GM23338 (cell line): ENCODE data around the gene VAPA. TPM values are rescaled to one million over a fixed set of nuclear protein-coding genes. Genes with fewer than 3 reads are reported as not detected.

Experiments
- ATAC-seq: fragments of 200-7000 bp; cut with Tn5 transposase; 3 replicates; pipeline ENCODE4 v1.9.1; 2020
- DNase-seq: peaks from one replicate; pipeline ENCODE4 v3.0.0-alpha.2; 2015; ENCODE audit warnings: low spot score
- H2AFZ ChIP-seq: fragments of 200-600 bp; sonication (generic); 2 replicates; pipeline ENCODE4 v1.8.0; 2016; ENCODE audit warnings: antibody characterized with exemption, mild to moderate bottlenecking, moderate library complexity
- H3F3A ChIP-seq: fragments of 200-600 bp; sonication (generic); replicated peaks from 2 replicates; pipeline ENCODE4 v1.8.0; 2017; ENCODE audit warnings: antibody characterized with exemption, mixed run types, low read depth
- H3K27ac ChIP-seq: fragments of 200-600 bp; sonication (generic); 2 replicates; pipeline ENCODE4 v1.6.1; 2016; ENCODE audit warnings: low read depth
- H3K27me3 ChIP-seq: fragments of 200-600 bp; sonication (generic); 2 replicates; pipeline ENCODE4 v1.8.0; 2016; ENCODE audit warnings: mild to moderate bottlenecking, mixed run types, moderate library complexity; ENCODE audit not compliant: insufficient read depth
- H3K36me3 ChIP-seq: fragments of 200-600 bp; sonication (generic); 2 replicates; pipeline ENCODE4 v1.8.0; 2016; ENCODE audit warnings: mild to moderate bottlenecking; ENCODE audit not compliant: insufficient read depth
- H3K4me1 ChIP-seq: fragments of 200-600 bp; sonication (generic); 2 replicates; pipeline ENCODE4 v1.8.0; 2016; ENCODE audit warnings: mild to moderate bottlenecking, moderate library complexity; ENCODE audit not compliant: insufficient read depth
- H3K4me2 ChIP-seq: fragments of 200-600 bp; sonication (generic); 2 replicates; pipeline ENCODE4 v1.7.1; 2017; ENCODE audit warnings: mixed run types
- H3K4me3 ChIP-seq: fragments of 200-600 bp; sonication (generic); 2 replicates; pipeline ENCODE4 v1.6.1; 2016; ENCODE audit warnings: mixed run types
- H3K79me2 ChIP-seq: fragments of 200-600 bp; sonication (generic); replicated peaks from 2 replicates; pipeline ENCODE4 v1.8.0; 2017; ENCODE audit warnings: mild to moderate bottlenecking; ENCODE audit not compliant: insufficient read depth
- H3K9me2 ChIP-seq: fragments of 200-600 bp; sonication (generic); 2 replicates; pipeline ENCODE4 v1.8.0; 2017; ENCODE audit not compliant: insufficient read depth
- H4K20me1 ChIP-seq: fragments of 200-600 bp; sonication (generic); replicated peaks from 2 replicates; pipeline ENCODE4 v1.8.0; 2017; ENCODE audit warnings: mild to moderate bottlenecking; ENCODE audit not compliant: insufficient read depth
- H3K27ac Mint-ChIP-seq: 2 replicates; pipeline ENCODE4 v1.8.0; 2020; ENCODE audit warnings: inconsistent platforms, mild to moderate bottlenecking, moderate library complexity, mixed read lengths
- H3K27me3 Mint-ChIP-seq: 3 replicates; pipeline ENCODE4 v1.8.0; 2022; ENCODE audit warnings: low read depth, mild to moderate bottlenecking, moderate library complexity, mixed read lengths, inconsistent platforms; ENCODE audit not compliant: insufficient read depth, poor library complexity
- H3K36me3 Mint-ChIP-seq: 3 replicates; pipeline ENCODE4 v1.8.0; 2021; ENCODE audit warnings: low read depth, mild to moderate bottlenecking, inconsistent platforms, moderate library complexity, mixed read lengths
- H3K4me1 Mint-ChIP-seq: 3 replicates; pipeline ENCODE4 v1.8.0; 2020; ENCODE audit warnings: mild to moderate bottlenecking, inconsistent platforms, mixed read lengths
- H3K4me3 Mint-ChIP-seq: 3 replicates; pipeline ENCODE4 v1.8.0; 2021; ENCODE audit warnings: moderate library complexity, mild to moderate bottlenecking, inconsistent platforms, mixed read lengths
- H3K9me3 Mint-ChIP-seq: 3 replicates; pipeline ENCODE4 v1.8.0; 2020; ENCODE audit warnings: moderate library complexity, mild to moderate bottlenecking, inconsistent platforms, mixed read lengths
- CREB1 ChIP-seq: fragments of 250-450 bp; sonication (Bioruptor Pico); IDR thresholded peaks from 2 replicates; pipeline ENCODE4 v1.5.0; 2020; ENCODE audit warnings: low read depth, mild to moderate bottlenecking, moderate library complexity
- EZH2 ChIP-seq: fragments of 200-600 bp; sonication (generic); IDR thresholded peaks from one replicate; pipeline ENCODE4 v1.8.0; 2017; ENCODE audit warnings: antibody characterized with exemption, mild to moderate bottlenecking, low read depth; ENCODE audit not compliant: unreplicated experiment
- EZH2phosphoT487 ChIP-seq: fragments of 200-600 bp; sonication (generic); IDR thresholded peaks from one replicate; pipeline ENCODE4 v1.8.1; 2018; ENCODE audit warnings: antibody characterized with exemption; ENCODE audit not compliant: unreplicated experiment
- JUNB ChIP-seq: IDR thresholded peaks from one replicate; pipeline ENCODE4 v1.6.1; 2016; ENCODE audit warnings: antibody characterized with exemption; ENCODE audit not compliant: unreplicated experiment
- NANOG ChIP-seq: IDR thresholded peaks from 2 replicates; pipeline ENCODE4 v1.6.1; 2016; ENCODE audit warnings: antibody characterized with exemption, borderline replicate concordance
- POLR2AphosphoS5 ChIP-seq: IDR thresholded peaks from 2 replicates; pipeline ENCODE4 v1.6.1; 2016; ENCODE audit warnings: antibody characterized with exemption, low read depth
- STAT1 ChIP-seq: IDR thresholded peaks from one replicate; pipeline ENCODE4 v1.6.1; 2016; ENCODE audit warnings: antibody characterized with exemption; ENCODE audit not compliant: unreplicated experiment
- ZNF114 ChIP-seq: fragments of 250-450 bp; sonication (Bioruptor Pico); IDR thresholded peaks from 2 replicates; pipeline ENCODE4 v1.5.0; 2020; ENCODE audit warnings: mild to moderate bottlenecking, moderate library complexity
- ZNF331 ChIP-seq: fragments of 250-450 bp; sonication (Bioruptor Pico); IDR thresholded peaks from 2 replicates; pipeline ENCODE4 v1.5.0; 2020; ENCODE audit warnings: low read depth, mild to moderate bottlenecking, moderate library complexity
- polyA plus RNA-seq: library from polyadenylated mRNA; unstranded; fragments of >200 nt; fragmentation: Nextera tagmentation; extraction: Ambion mirVana; gene quantifications from 2 replicates; pipeline ENCODE4 v1.2.1, GENCODE V29; 2016
- total RNA-seq: library from RNA; depleted of rRNA; stranded (reverse); fragments of >200 nt; shearing (Covaris generic); gene quantifications from 2 replicates; pipeline ENCODE4 v1.2.3, GENCODE V29; 2014
- TF ChIP-seq, protein P1 (sequence below), 2 experiments: fragments of 200-600 bp in 1 of 2; sonication (generic) in 1 of 2; conservative IDR thresholded peaks; 2 replicates each; pipeline versions ENCODE4 v1.5.1 to v1.6.1; 2016 to 2017; ENCODE audit warnings: antibody characterized with exemption in 2 of 2, low read depth in 2 of 2, mild to moderate bottlenecking in 2 of 2, moderate library complexity in 1 of 2
- TF ChIP-seq, protein P2 (sequence below): fragments of 250-450 bp; sonication (Bioruptor Pico); IDR thresholded peaks from 2 replicates; pipeline ENCODE4 v1.5.0; 2020; ENCODE audit warnings: mild to moderate bottlenecking, moderate library complexity
- TF ChIP-seq, protein P3 (sequence below): IDR thresholded peaks from 2 replicates; pipeline ENCODE4 v1.6.1; 2016; ENCODE audit warnings: antibody characterized with exemption
- TF ChIP-seq, protein P4 (sequence below): IDR thresholded peaks from one replicate; pipeline ENCODE4 v1.6.1; 2018; ENCODE audit warnings: antibody characterized with exemption; ENCODE audit not compliant: unreplicated experiment

The VAPA gene
- total and polyA plus RNA-seq, 2 experiments from 2014 or later, result 162 to 178 TPM

DNA sequence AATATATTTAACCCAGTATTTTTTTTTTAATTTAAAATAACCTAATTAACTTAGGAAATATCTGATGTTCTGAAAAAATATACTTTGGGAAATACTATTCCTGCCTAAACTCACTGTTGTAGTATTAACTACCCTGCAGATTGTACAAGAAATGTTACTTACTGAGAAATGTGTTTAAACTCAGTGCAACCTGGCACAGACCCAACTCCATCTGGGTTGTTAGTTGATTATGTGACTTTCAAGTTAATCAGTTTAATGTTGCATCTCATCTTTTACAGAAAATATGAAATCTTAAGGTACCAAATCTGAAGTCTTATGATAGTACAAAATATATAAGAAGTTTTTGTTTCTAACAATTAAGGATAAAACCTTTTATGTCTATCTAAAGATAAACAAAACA, 27.3 kb downstream of the VAPA start:
- Histone ChIP-seq H3K4me3 (no peak overlapping the region), H3K79me2 (peaks cover 60% of the 10 kb centered on the region), H3F3A (no peaks in the 10 kb centered on the region), H3K9me2 (no peaks in the 10 kb centered on the region), H3K27ac (no peak overlapping the region), H3K27me3 (no peaks in the 10 kb centered on the region), H3K4me2 (no peak overlapping the region), H3K4me1 (no peaks in the 10 kb centered on the region), H2AFZ (no peak overlapping the region), H4K20me1 (peaks cover 22% of the 10 kb centered on the region), H3K36me3 (peaks cover 7% of the 10 kb centered on the region; the same call in 1 of the 2 replicates)
- Mint-ChIP-seq H3K36me3 (peaks cover 49% of the 10 kb centered on the region; the same call in 2 of the 3 replicates), H3K4me3 (no peak overlapping the region), H3K27me3 (no peaks in the 10 kb centered on the region), H3K27ac (no peak overlapping the region), H3K9me3 (no peaks in the 10 kb centered on the region), H3K4me1 (no peaks in the 10 kb centered on the region)
- DNase-seq, result no peak
- no peak for ATAC-seq
- TF ChIP-seq ZNF114 (no peak), NANOG (no peak), EZH2 (no peak), CREB1 (CRISPR knock-in tag) (no peak), ZNF331 (CRISPR knock-in tag) (no peak), STAT1 (no peak), POLR2AphosphoS5 (no peak), EZH2phosphoT487 (no peak), JUNB (no peak)
- TF ChIP-seq, protein P1, sequence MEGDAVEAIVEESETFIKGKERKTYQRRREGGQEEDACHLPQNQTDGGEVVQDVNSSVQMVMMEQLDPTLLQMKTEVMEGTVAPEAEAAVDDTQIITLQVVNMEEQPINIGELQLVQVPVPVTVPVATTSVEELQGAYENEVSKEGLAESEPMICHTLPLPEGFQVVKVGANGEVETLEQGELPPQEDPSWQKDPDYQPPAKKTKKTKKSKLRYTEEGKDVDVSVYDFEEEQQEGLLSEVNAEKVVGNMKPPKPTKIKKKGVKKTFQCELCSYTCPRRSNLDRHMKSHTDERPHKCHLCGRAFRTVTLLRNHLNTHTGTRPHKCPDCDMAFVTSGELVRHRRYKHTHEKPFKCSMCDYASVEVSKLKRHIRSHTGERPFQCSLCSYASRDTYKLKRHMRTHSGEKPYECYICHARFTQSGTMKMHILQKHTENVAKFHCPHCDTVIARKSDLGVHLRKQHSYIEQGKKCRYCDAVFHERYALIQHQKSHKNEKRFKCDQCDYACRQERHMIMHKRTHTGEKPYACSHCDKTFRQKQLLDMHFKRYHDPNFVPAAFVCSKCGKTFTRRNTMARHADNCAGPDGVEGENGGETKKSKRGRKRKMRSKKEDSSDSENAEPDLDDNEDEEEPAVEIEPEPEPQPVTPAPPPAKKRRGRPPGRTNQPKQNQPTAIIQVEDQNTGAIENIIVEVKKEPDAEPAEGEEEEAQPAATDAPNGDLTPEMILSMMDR (conservative IDR thresholded peaks at IDR 0.05; ENCODE audit: low read depth in 2 of 2), result no peak
- TF ChIP-seq, protein P2, sequence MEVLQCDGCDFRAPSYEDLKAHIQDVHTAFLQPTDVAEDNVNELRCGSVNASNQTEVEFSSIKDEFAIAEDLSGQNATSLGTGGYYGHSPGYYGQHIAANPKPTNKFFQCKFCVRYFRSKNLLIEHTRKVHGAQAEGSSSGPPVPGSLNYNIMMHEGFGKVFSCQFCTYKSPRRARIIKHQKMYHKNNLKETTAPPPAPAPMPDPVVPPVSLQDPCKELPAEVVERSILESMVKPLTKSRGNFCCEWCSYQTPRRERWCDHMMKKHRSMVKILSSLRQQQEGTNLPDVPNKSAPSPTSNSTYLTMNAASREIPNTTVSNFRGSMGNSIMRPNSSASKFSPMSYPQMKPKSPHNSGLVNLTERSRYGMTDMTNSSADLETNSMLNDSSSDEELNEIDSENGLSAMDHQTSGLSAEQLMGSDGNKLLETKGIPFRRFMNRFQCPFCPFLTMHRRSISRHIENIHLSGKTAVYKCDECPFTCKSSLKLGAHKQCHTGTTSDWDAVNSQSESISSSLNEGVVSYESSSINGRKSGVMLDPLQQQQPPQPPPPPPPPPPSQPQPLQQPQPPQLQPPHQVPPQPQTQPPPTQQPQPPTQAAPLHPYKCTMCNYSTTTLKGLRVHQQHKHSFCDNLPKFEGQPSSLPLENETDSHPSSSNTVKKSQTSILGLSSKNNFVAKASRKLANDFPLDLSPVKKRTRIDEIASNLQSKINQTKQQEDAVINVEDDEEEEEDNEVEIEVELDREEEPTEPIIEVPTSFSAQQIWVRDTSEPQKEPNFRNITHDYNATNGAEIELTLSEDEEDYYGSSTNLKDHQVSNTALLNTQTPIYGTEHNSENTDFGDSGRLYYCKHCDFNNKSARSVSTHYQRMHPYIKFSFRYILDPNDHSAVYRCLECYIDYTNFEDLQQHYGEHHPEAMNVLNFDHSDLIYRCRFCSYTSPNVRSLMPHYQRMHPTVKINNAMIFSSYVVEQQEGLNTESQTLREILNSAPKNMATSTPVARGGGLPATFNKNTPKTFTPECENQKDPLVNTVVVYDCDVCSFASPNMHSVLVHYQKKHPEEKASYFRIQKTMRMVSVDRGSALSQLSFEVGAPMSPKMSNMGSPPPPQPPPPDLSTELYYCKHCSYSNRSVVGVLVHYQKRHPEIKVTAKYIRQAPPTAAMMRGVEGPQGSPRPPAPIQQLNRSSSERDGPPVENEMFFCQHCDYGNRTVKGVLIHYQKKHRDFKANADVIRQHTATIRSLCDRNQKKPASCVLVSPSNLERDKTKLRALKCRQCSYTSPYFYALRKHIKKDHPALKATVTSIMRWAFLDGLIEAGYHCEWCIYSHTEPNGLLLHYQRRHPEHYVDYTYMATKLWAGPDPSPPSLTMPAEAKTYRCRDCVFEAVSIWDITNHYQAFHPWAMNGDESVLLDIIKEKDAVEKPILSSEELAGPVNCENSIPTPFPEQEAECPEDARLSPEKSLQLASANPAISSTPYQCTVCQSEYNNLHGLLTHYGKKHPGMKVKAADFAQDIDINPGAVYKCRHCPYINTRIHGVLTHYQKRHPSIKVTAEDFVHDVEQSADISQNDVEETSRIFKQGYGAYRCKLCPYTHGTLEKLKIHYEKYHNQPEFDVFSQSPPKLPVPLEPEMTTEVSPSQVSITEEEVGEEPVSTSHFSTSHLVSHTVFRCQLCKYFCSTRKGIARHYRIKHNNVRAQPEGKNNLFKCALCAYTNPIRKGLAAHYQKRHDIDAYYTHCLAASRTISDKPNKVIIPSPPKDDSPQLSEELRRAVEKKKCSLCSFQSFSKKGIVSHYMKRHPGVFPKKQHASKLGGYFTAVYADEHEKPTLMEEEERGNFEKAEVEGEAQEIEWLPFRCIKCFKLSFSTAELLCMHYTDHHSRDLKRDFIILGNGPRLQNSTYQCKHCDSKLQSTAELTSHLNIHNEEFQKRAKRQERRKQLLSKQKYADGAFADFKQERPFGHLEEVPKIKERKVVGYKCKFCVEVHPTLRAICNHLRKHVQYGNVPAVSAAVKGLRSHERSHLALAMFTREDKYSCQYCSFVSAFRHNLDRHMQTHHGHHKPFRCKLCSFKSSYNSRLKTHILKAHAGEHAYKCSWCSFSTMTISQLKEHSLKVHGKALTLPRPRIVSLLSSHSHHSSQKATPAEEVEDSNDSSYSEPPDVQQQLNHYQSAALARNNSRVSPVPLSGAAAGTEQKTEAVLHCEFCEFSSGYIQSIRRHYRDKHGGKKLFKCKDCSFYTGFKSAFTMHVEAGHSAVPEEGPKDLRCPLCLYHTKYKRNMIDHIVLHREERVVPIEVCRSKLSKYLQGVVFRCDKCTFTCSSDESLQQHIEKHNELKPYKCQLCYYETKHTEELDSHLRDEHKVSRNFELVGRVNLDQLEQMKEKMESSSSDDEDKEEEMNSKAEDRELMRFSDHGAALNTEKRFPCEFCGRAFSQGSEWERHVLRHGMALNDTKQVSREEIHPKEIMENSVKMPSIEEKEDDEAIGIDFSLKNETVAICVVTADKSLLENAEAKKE (CRISPR knock-in tag), result no peak
- TF ChIP-seq, protein P3, sequence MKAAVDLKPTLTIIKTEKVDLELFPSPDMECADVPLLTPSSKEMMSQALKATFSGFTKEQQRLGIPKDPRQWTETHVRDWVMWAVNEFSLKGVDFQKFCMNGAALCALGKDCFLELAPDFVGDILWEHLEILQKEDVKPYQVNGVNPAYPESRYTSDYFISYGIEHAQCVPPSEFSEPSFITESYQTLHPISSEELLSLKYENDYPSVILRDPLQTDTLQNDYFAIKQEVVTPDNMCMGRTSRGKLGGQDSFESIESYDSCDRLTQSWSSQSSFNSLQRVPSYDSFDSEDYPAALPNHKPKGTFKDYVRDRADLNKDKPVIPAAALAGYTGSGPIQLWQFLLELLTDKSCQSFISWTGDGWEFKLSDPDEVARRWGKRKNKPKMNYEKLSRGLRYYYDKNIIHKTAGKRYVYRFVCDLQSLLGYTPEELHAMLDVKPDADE, result no peak
- TF ChIP-seq, protein P4, sequence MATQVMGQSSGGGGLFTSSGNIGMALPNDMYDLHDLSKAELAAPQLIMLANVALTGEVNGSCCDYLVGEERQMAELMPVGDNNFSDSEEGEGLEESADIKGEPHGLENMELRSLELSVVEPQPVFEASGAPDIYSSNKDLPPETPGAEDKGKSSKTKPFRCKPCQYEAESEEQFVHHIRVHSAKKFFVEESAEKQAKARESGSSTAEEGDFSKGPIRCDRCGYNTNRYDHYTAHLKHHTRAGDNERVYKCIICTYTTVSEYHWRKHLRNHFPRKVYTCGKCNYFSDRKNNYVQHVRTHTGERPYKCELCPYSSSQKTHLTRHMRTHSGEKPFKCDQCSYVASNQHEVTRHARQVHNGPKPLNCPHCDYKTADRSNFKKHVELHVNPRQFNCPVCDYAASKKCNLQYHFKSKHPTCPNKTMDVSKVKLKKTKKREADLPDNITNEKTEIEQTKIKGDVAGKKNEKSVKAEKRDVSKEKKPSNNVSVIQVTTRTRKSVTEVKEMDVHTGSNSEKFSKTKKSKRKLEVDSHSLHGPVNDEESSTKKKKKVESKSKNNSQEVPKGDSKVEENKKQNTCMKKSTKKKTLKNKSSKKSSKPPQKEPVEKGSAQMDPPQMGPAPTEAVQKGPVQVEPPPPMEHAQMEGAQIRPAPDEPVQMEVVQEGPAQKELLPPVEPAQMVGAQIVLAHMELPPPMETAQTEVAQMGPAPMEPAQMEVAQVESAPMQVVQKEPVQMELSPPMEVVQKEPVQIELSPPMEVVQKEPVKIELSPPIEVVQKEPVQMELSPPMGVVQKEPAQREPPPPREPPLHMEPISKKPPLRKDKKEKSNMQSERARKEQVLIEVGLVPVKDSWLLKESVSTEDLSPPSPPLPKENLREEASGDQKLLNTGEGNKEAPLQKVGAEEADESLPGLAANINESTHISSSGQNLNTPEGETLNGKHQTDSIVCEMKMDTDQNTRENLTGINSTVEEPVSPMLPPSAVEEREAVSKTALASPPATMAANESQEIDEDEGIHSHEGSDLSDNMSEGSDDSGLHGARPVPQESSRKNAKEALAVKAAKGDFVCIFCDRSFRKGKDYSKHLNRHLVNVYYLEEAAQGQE, result no peak
